Right lobe of liver (tissue), 6 donors: Measurements from ENCODE around the gene STK17A. TPM values are rescaled to one million over a fixed set of nuclear protein-coding genes. Genes with fewer than 3 reads are reported as not detected.
A peak's percentile ranks its signal among the peaks of the same experiment; 100 is the strongest.
"Not testable (repeated sequence)": the region's sequence is repeated elsewhere in the genome, so short reads cannot be mapped to it uniquely, and the experiment has no call there.

ENCODE experiments used
- ATAC-seq, 4 donors: fragments of 200-7000 bp; cut with Tn5 transposase; one replicate each; pipeline ENCODE4 v1.9.1; 2020; ENCODE audit warnings: mild to moderate bottlenecking in 4 of 4, moderate library complexity in 4 of 4
- DNase-seq, 3 donors: peaks; one replicate each; pipeline ENCODE4 v3.0.0-alpha.2; 2020
- H3K27ac ChIP-seq, 3 donors: fragments of 200-600 bp; one replicate each; pipeline ENCODE4 v1.8.0; 2022
- H3K27me3 ChIP-seq, 2 donors: fragments of 200-600 bp; one replicate each; pipeline ENCODE4 v1.8.0; 2022
- H3K36me3 ChIP-seq, 4 donors: fragments of 200-600 bp; sonication (generic) in 1 of 4; one replicate each; pipeline versions ENCODE4 v1.5.1 to v1.8.0; 2017 to 2022; ENCODE audit warnings: control low read depth in 1 of 4
- H3K4me1 ChIP-seq, 4 donors: fragments of 200-600 bp; sonication (generic) in 1 of 4; one replicate each; pipeline versions ENCODE4 v1.5.1 to v1.8.0; 2017 to 2022; ENCODE audit warnings: control low read depth in 1 of 4
- H3K4me3 ChIP-seq, 3 donors: fragments of 200-600 bp; one replicate each; pipeline ENCODE4 v1.8.0; 2022
- H3K9me3 ChIP-seq, 4 donors: fragments of 200-600 bp; sonication (generic) in 1 of 4; one replicate each; pipeline versions ENCODE4 v1.5.1 to v1.8.0; 2017 to 2022; ENCODE audit warnings: control low read depth in 1 of 4
- CTCF ChIP-seq, 4 donors: fragments of 200-600 bp in 3 of 4; fragments of 450-650 bp in 1 of 4; IDR thresholded peaks; one replicate each; pipeline versions ENCODE4 v1.5.1 to v1.8.0; 2016 to 2022; ENCODE audit warnings: antibody characterized with exemption in 4 of 4, mild to moderate bottlenecking in 2 of 4
- POLR2A ChIP-seq: fragments of 450-650 bp; IDR thresholded peaks from one replicate; pipeline ENCODE4 v1.6.1; 2017; ENCODE audit warnings: antibody characterized with exemption, mild to moderate bottlenecking
- WGBS: methylation state at CpG from one replicate; pipeline ENCODE4 v1.1.6; 2018; ENCODE audit warnings: low coverage, low lambda C conversion rate; ENCODE audit not compliant: insufficient coverage; ENCODE audit errors: missing lambda C conversion rate; 5-methylcytosine and 5-hydroxymethylcytosine counted together
- intact Hi-C, 2 donors: fragments of 100-400 bp; cut with DNase I; formaldehyde crosslinking; loops; one replicate each; pipeline versions ENCODE4 v1.11.2 to v1.14.1; 2022
- total RNA-seq, 6 experiments: library from RNA; depleted of rRNA in 2 of 6; stranded (reverse); fragments of >200 nt in 2 of 6; fragmentation: NEBNext Ultra II Directional in 3 of 6; extraction: Animal tissue kit (Norgen Biotek cat#: 25700) in 3 of 6; gene quantifications; one replicate each; pipeline versions ENCODE4 v1.1.0 to v1.2.4, GENCODE V29; 2016 to 2023
- donor health status: DM: no; HTN: yes; CAD: no.
- donor health status: DM: no; HTN: no; CAD: no.
- donor health status: DM: no; HTN: no; CAD: no.
- donor health status: DM: no; HTN: yes; CAD: no.
- donor health status: DM: no; HTN: yes; CAD: no.

Gene STK17A
- total RNA-seq, 6 experiments from 2014 or later: 1.7 to 20.9 (median 7.9) TPM

GRCh38 chr7:43669286-43670081, 86.6 kb downstream of the STK17A start:
- WGBS: 79% methylated on average over 12 of the region's 15 CpGs
- intact Hi-C loops: no loop called here
- TF ChIP-seq CTCF (IDR thresholded peaks at IDR 0.05) (no peak), POLR2A (no peak)
- Histone ChIP-seq H3K36me3 (no peaks in the 10 kb centered on the region), H3K27me3 (no peaks in the 10 kb centered on the region), H3K4me3 (no peak overlapping the region), H3K27ac (no peak overlapping the region), H3K9me3 (no peaks in the 10 kb centered on the region), H3K4me1 (peaks cover 0 to 21% (median under 1%) of the 10 kb centered on the region in 4 donors)
- ATAC-seq (no peak), DNase-seq (no peak)

- Histone ChIP-seq H3K4me1 (peaks cover 0 to 24% (median 2%) of the 10 kb centered on the region in 4 donors), H3K27ac (no peak overlapping the region), H3K4me3 (no peak overlapping the region), H3K27me3 (no peaks in the 10 kb centered on the region), H3K9me3 (no peaks in the 10 kb centered on the region), H3K36me3 (no peaks in the 10 kb centered on the region)
- DNase-seq (no peak), ATAC-seq (peak in 1 of 4 donors; percentile 22)
- 43% methylated on average over 4 of the region's 4 CpGs for WGBS
- no peak for TF ChIP-seq CTCF (IDR thresholded peaks at IDR 0.05)
- intact Hi-C loops: no loop called here
Observed at GRCh38 chr7:43671521-43671920, 88.6 kb downstream of the STK17A start.

- ATAC-seq, intact Hi-C loops, DNase-seq, H3K9me3 ChIP-seq, H3K27me3 ChIP-seq, H3K36me3 ChIP-seq, H3K4me3 ChIP-seq, H3K27ac ChIP-seq: not testable (repeated sequence)
- peaks cover 0 to 14% (median 2%) of the 10 kb centered on the region in 4 donors for H3K4me1 ChIP-seq
- 93% methylated on average over 5 of the region's 5 CpGs for WGBS
Observed at GRCh38 chr7:43673243-43673976, 90.5 kb downstream of the STK17A start.

GRCh38 chr7:43674559-43675436, 91.9 kb downstream of the STK17A start:
- WGBS: 35% methylated on average over 3 of the region's 4 CpGs
- Histone ChIP-seq H3K4me1 (peaks cover 0 to 14% (median 2%) of the 10 kb centered on the region in 4 donors), H3K36me3 (no peaks in the 10 kb centered on the region), H3K27ac (no peak overlapping the region), H3K27me3 (no peaks in the 10 kb centered on the region), H3K9me3 (no peaks in the 10 kb centered on the region), H3K4me3 (no peak overlapping the region)
- intact Hi-C loops: no loop called here
- DNase-seq: no peak
- no peak for TF ChIP-seq CTCF (IDR thresholded peaks at IDR 0.05)
- no peak for TF ChIP-seq POLR2A
- peak in 3 of 4 donors; percentile 33 to 92 (median 33) for ATAC-seq

Other genes starting within 250 kb of the STK17A start
- gene COA1, start 146.4 kb downstream of the STK17A start, total RNA-seq: 10 to 100 TPM; 15.8 to 35.6 (median 19.9) TPM
- gene BLVRA, start 175.6 kb downstream of the STK17A start, total RNA-seq: 10 to 100 TPM in 1 of 6 experiments, 1 to 10 TPM in 5; 3.1 to 14.7 (median 5.6) TPM